K562 (cell line): Measurements from ENCODE around the gene STK32C. TPM values are rescaled to one million over a fixed set of nuclear protein-coding genes. Genes with fewer than 3 reads are reported as not detected.

Source experiments
- ATAC-seq: fragments of 200-7000 bp; cut with Tn5 transposase; 3 replicates; pipeline ENCODE4 v1.9.1; 2020; ENCODE audit warnings: moderate library complexity
- BruUV-seq: library from RNA; stranded (reverse); fragments of 400-500 nt; replicated peaks from 2 replicates; lab custom pipeline; 2021; lab: Mats Ljungman, UMichigan
- CTCF ChIA-PET: fragments of 300-600 bp; formaldehyde crosslinking; extraction: SDS; loops from one replicate; lab custom pipeline; 2021; ENCODE audit warnings: low intra/inter-chr PET ratio; lab: Yijun Ruan, JAX
- POLR2A ChIA-PET: fragments of 300-600, 350-650 bp; sonication (Branson Sonifier 250); formaldehyde crosslinking; extraction: SDS; loops from one replicate; lab custom pipeline; 2021; ENCODE audit warnings: antibody characterized with exemption, inconsistent platforms; lab: Yijun Ruan, JAX
- DNase-seq, 4 experiments: peaks; one replicate each; pipeline versions ENCODE4 v3.0.0 to v3.0.0-alpha.2; 2011 to 2018; ENCODE audit warnings: low spot score in 3 of 4, mixed read lengths in 3 of 4; ENCODE audit errors: extremely low read depth in 1 of 4
- FAIRE-seq: peaks from 2 replicates; lab custom pipeline; 2011; peaks lifted over from hg19 to GRCh38; lab: Jason Lieb, UNC
- H2AFZ ChIP-seq: 2 replicates; pipeline ENCODE4 v1.6.0; 2011; ENCODE audit warnings: low read depth, low read length, control low read depth, inconsistent platforms
- H3K27ac ChIP-seq: fragments of 200-600 bp; 3 replicates; pipeline ENCODE4 v1.8.0; 2011; ENCODE audit warnings: low read depth, mild to moderate bottlenecking, control low read depth, inconsistent platforms, low read length, moderate library complexity, mixed read lengths; ENCODE audit errors: extremely low read depth
- H3K27me3 ChIP-seq, 2 experiments: fragments of 300-600 bp in 1 of 2; 2 replicates in 1 of 2; 3 replicates in 1 of 2; pipeline versions ENCODE4 v1.6.0 to v1.8.0; 2011; ENCODE audit warnings: inconsistent platforms in 2 of 2, low read length in 2 of 2, mild to moderate bottlenecking in 1 of 2, mixed read lengths in 1 of 2, moderate library complexity in 1 of 2; ENCODE audit not compliant: control insufficient read depth in 2 of 2, insufficient read depth in 2 of 2
- H3K36me3 ChIP-seq: fragments of 300-600 bp; 3 replicates; pipeline ENCODE4 v1.8.0; 2011; ENCODE audit warnings: mild to moderate bottlenecking, low read length, inconsistent platforms; ENCODE audit not compliant: control insufficient read depth, insufficient read depth
- H3K4me1 ChIP-seq, 2 experiments: fragments of 200-600 bp in 1 of 2; replicated peaks in 1 of 2; 2 replicates in 1 of 2; 3 replicates in 1 of 2; pipeline versions ENCODE4 v1.5.1 to v1.8.0; 2011; ENCODE audit warnings: inconsistent platforms in 2 of 2, low read length in 2 of 2, mild to moderate bottlenecking in 1 of 2, mixed read lengths in 1 of 2, moderate library complexity in 1 of 2; ENCODE audit not compliant: control insufficient read depth in 2 of 2, insufficient read depth in 2 of 2
- H3K4me2 ChIP-seq: 2 replicates; pipeline ENCODE4 v1.6.1; 2011; ENCODE audit warnings: low read length, control low read depth, inconsistent platforms, mixed read lengths; ENCODE audit not compliant: insufficient read depth
- H3K4me3 ChIP-seq: fragments of 200-600 bp; sonication (generic), shearing (Covaris generic); 2 replicates; pipeline ENCODE4 v1.5.1; 2016; ENCODE audit warnings: control low read depth, inconsistent platforms
- H3K79me2 ChIP-seq: fragments of 200-600 bp; 3 replicates; pipeline ENCODE4 v1.8.0; 2011; ENCODE audit warnings: low read length, inconsistent platforms; ENCODE audit not compliant: control insufficient read depth, insufficient read depth
- H3K9ac ChIP-seq, 2 experiments: 2 replicates each; pipeline versions ENCODE4 v1.6.0 to v1.6.1; 2011; ENCODE audit warnings: low read depth in 2 of 2, low read length in 2 of 2, control low read depth in 1 of 2, inconsistent platforms in 1 of 2, mild to moderate bottlenecking in 1 of 2, mixed read lengths in 1 of 2; ENCODE audit not compliant: insufficient read depth in 1 of 2
- H3K9me1 ChIP-seq: one replicate; pipeline ENCODE4 v1.6.0; 2011; ENCODE audit warnings: inconsistent platforms, mild to moderate bottlenecking, low read length, moderate library complexity; ENCODE audit not compliant: control insufficient read depth, insufficient read depth
- H3K9me3 ChIP-seq: replicated peaks from 2 replicates; pipeline ENCODE4 v1.5.1; 2011; ENCODE audit warnings: low read depth, low read length, inconsistent platforms; ENCODE audit not compliant: control insufficient read depth, insufficient read depth
- H4K20me1 ChIP-seq: replicated peaks from 2 replicates; pipeline ENCODE4 v1.6.1; 2011; ENCODE audit warnings: low read length, inconsistent platforms, mixed read lengths; ENCODE audit not compliant: control insufficient read depth, insufficient read depth
- FOXP1 ChIP-seq: sonication (generic); formaldehyde crosslinking; IDR thresholded peaks from 2 replicates; pipeline ENCODE4 v1.8.0; 2022; ENCODE audit warnings: mild to moderate bottlenecking, missing genetic modification reagents
- HMBOX1 ChIP-seq: sonication (generic); IDR thresholded peaks from 2 replicates; pipeline ENCODE4 v1.6.1; 2016
- SIN3B ChIP-seq: fragments of 450-650 bp; IDR thresholded peaks from 2 replicates; pipeline ENCODE4 v1.6.1; 2017; ENCODE audit warnings: low read depth, mild to moderate bottlenecking, moderate library complexity
- THAP7 ChIP-seq: fragments of 250-450 bp; sonication (Bioruptor Pico); IDR thresholded peaks from 2 replicates; pipeline ENCODE4 v1.5.0; 2021
- WGBS: fragments of 100-300 bp; shearing (Covaris generic); methylation state at CpG from one replicate; pipeline ENCODE4 v1.1.6; 2016; ENCODE audit warnings: low coverage, mixed read lengths; ENCODE audit not compliant: insufficient coverage; ENCODE audit errors: missing lambda C conversion rate; 5-methylcytosine and 5-hydroxymethylcytosine counted together
- in situ Hi-C: fragments of 300-500 bp; cut with MboI; formaldehyde crosslinking; loops from 4 replicates; pipeline ENCODE4 v1.15.0; 2018; ENCODE audit warnings: inconsistent platforms, mixed read lengths
- intact Hi-C: fragments of 100-400 bp; cut with micrococcal nuclease; formaldehyde crosslinking; loops from 2 replicates; pipeline ENCODE4 v1.14.2; 2022
- polyA plus RNA-seq, 8 experiments: library from polyadenylated mRNA; depleted of rRNA in 4 of 8; stranded (reverse) in 5 of 8; unstranded in 3 of 8; fragments of >200 nt; fragmentation: Nextera tagmentation in 2 of 8; fragmentation: Illumina TruSeq in 1 of 8; extraction: Ambion mirVana in 2 of 8; extraction: Trizol in 1 of 8; gene quantifications; 2 replicates each; pipeline versions ENCODE4 v1.2.1 to v1.2.3, GENCODE V29; 2011 to 2014; ENCODE audit warnings: inconsistent platforms in 1 of 8, missing spikeins in 1 of 8
- total RNA-seq, 7 experiments: library from RNA; depleted of rRNA in 6 of 7; stranded (reverse); fragments of >200 nt in 6 of 7; fragmentation: Illumina TruSeq in 2 of 7; extraction: Trizol in 2 of 7; gene quantifications; 2 replicates each; pipeline versions ENCODE4 v1.2.1 to v1.2.3, GENCODE V29; 2011 to 2021; ENCODE audit warnings: low replicate concordance in 1 of 7
- TF ChIP-seq, protein P1 (sequence below), 2 experiments: fragments of 450-650 bp in 1 of 2; IDR thresholded peaks; 2 replicates each; pipeline ENCODE4 v1.6.1; 2011 to 2017; ENCODE audit warnings: low read depth in 2 of 2, antibody characterized with exemption in 1 of 2, borderline replicate concordance in 1 of 2, low read length in 1 of 2, mild to moderate bottlenecking in 1 of 2, mixed read lengths in 1 of 2; ENCODE audit not compliant: control insufficient read depth in 1 of 2

STK32C gene
- total and polyA plus RNA-seq, 9 of the 15 experiments (the other 6 are each of a cell fraction or from before 2014, with no cell fraction given), result 1.5 to 20.9 (median 6.5) TPM

DNA sequence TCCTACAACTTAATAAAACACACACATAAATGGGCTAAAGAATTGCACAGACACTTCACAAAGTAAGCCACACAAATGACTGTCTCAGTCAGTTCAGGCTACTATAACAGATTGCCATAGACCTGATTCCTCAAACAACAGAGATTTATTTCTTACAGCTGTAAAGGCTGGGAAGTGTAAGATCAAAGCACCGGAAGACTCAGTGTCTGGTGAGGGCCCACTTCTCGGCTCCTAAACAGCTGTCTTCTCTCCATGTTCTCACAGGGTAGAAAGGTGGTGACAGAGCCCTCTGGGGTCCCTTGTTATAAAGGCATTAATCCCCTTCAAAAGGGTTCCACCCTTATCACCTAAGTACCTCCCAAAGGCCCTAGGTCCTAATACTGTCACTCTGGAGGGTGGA, 18.3 kb downstream of the STK32C start:
- H3K4me1 ChIP-seq, result peaks cover 0 to 7% of the 10 kb centered on the region in 2 experiments; a peak in 1 of 5 replicates
- no TSS peak for BruUV-seq
- H3K36me3 ChIP-seq, result no peaks in the 10 kb centered on the region
- ChIA-PET POLR2A (no interaction called here), CTCF (no interaction called here)
- no peaks in the 10 kb centered on the region for H3K79me2 ChIP-seq
- no peak overlapping the region for H3K4me2 ChIP-seq
- no peak for DNase-seq
- 0% methylated on average over 1 of the region's 2 CpGs for WGBS
- H3K9ac ChIP-seq, result no peak overlapping the region
- TF ChIP-seq THAP7 (CRISPR knock-in tag), result no peak
- TF ChIP-seq, protein P1, sequence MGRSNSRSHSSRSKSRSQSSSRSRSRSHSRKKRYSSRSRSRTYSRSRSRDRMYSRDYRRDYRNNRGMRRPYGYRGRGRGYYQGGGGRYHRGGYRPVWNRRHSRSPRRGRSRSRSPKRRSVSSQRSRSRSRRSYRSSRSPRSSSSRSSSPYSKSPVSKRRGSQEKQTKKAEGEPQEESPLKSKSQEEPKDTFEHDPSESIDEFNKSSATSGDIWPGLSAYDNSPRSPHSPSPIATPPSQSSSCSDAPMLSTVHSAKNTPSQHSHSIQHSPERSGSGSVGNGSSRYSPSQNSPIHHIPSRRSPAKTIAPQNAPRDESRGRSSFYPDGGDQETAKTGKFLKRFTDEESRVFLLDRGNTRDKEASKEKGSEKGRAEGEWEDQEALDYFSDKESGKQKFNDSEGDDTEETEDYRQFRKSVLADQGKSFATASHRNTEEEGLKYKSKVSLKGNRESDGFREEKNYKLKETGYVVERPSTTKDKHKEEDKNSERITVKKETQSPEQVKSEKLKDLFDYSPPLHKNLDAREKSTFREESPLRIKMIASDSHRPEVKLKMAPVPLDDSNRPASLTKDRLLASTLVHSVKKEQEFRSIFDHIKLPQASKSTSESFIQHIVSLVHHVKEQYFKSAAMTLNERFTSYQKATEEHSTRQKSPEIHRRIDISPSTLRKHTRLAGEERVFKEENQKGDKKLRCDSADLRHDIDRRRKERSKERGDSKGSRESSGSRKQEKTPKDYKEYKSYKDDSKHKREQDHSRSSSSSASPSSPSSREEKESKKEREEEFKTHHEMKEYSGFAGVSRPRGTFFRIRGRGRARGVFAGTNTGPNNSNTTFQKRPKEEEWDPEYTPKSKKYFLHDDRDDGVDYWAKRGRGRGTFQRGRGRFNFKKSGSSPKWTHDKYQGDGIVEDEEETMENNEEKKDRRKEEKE (IDR thresholded peaks at IDR 0.05; ENCODE audit: borderline replicate concordance in 1 of 2, control insufficient read depth in 1 of 2, low read depth in 2 of 2, low read length in 1 of 2), result no peak
- no peak for TF ChIP-seq SIN3B
- no peak for TF ChIP-seq FOXP1 (CRISPR knock-in tag)
- TF ChIP-seq HMBOX1, result no peak
- H3K9me1 ChIP-seq, result no peaks in the 10 kb centered on the region
- ATAC-seq, result no peak
- no peak overlapping the region for H3K27ac ChIP-seq
- FAIRE-seq, result no peak
- H4K20me1 ChIP-seq, result peaks cover 8% of the 10 kb centered on the region; the same call in 1 of the 2 replicates
- no peaks in the 10 kb centered on the region for H3K9me3 ChIP-seq
- intact Hi-C loops, result no loop called here
- in situ Hi-C loops, result no loop called here
- no peak overlapping the region for H2AFZ ChIP-seq
- no peak overlapping the region for H3K4me3 ChIP-seq
- peaks cover 0 to 23% of the 10 kb centered on the region in 2 experiments; a peak in 2 of 5 replicates for H3K27me3 ChIP-seq
